ENCODE measurements around the gene HIGD1B.
A peak's percentile ranks its signal among the peaks of the same experiment; 100 is the strongest.

The HIGD1B gene

DNA sequence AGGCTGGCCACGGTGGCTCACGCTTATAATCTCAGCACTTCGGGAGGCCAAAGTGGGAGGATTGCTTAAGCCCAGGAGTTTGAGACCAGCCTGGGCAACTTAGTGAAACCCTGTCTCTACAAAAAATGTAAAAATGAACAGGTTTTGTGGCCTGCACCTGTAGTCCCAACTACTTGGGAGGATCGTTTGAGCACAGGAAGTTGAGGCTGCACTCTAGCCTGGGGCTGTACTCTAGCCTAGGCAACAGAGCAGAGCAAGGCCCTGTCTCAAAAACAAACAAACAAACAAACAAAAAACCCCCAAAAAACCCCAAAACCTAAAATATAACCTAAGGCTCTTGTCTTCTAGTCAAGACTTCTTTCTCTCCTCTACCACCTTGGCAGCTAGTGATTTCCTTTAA is 7.4 kb upstream of the HIGD1B start:
- DNase-seq, result no peak

- no peak for DNase-seq
These were observed 6.7 kb upstream of the HIGD1B start for GRCh38 chr17:44840936-44841335.

GRCh38 chr17:44842748-44843147 is 4.9 kb upstream of the HIGD1B start:
- DNase-seq, result no peak

DNA sequence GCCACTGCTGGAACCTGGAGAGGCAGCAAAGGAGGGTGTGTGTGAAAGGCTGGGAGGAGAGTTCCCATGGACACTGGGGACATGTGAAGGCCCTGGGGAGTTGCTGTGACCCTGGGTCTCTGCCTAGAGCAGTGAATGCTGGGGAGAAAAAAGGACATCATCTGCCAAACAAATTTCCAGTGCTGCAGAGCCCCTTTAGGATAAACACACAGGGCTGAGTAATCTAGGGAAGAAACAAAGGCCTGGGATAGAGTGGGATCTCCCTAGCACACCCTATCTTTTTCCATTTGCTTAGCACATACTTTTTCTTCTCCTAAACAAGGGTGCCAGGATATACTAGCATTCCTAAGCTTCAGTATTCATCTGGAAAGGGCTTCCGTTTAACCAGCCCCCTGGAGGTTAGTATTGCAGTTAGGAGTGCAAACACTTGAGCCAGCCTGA is 3.3 kb upstream of the HIGD1B start:
- DNase-seq, result no peak

DNA sequence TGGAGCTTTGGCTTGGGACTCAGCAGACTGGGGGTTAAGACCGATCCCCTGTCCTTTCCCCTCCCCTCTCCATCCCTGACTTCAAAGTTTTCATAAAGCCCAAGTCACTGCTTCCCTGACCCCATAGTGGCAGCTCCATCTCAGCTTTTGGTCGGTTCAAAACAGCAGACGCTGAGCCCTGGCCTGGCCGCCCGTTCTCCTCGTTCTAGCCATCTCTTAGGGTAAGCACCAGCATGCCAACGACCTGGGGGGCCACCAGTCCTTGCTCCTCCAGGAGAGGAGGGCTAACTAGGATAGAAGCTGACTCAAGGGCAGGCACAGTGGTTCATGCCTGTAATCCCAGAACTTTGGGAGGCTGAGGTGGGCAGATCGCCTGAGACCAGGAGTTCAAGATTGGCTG is 1.5 kb upstream of the HIGD1B start:
- no peak for DNase-seq

GRCh38 chr17:44848257-44848795 is 643 bp downstream of the HIGD1B start:
- no peak for DNase-seq

GRCh38 chr17:44848961-44849489 is 1.3 kb downstream of the HIGD1B start:
- no peak for DNase-seq

- no peak for DNase-seq
These were observed 2.3 kb downstream of the HIGD1B start for GRCh38 chr17:44850025-44850424.

DNA sequence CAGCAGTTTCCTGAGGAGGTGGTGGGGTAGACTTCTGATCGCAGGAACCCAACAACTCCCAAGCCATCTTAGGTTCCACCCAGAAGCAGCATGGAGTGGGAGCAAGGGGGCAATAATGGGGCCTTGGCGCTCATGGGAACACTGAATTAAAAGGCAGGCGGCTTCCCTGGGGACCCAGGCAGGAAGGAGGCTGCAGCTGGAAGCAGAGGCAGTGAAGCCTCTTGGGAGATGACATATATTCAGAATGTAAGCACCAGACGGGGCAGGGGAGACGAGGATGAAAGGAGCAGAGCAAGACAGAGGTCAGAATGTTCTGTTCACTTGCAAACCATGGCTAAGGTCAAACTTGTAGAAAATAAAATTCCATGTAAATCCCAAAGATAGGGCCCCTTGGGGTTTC is 2.9 kb downstream of the HIGD1B start:
- no peak for DNase-seq

GRCh38 chr17:44854192-44854591 is 6.5 kb downstream of the HIGD1B start:
- DNase-seq, result no peak

DNA sequence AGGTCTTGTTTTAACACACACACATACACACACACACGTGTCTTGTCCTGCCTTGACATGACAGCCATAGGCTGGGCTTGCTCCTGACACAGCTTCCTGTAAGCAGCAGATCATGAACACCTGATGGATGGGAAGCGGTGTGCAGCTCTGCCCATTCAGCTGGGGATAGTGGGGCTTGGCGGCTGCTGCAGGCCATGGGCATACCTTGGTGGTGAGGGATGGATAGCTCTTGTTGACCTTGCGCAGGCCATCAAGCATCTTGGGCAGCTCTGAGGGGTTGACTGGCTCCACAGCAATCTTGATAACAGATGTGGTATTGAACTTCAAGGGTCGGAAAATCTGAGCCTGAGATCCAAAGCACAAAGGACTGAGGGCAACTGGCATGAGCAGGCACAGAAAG is 12.0 kb downstream of the HIGD1B start:
- DNase-seq, result no peak

DNA sequence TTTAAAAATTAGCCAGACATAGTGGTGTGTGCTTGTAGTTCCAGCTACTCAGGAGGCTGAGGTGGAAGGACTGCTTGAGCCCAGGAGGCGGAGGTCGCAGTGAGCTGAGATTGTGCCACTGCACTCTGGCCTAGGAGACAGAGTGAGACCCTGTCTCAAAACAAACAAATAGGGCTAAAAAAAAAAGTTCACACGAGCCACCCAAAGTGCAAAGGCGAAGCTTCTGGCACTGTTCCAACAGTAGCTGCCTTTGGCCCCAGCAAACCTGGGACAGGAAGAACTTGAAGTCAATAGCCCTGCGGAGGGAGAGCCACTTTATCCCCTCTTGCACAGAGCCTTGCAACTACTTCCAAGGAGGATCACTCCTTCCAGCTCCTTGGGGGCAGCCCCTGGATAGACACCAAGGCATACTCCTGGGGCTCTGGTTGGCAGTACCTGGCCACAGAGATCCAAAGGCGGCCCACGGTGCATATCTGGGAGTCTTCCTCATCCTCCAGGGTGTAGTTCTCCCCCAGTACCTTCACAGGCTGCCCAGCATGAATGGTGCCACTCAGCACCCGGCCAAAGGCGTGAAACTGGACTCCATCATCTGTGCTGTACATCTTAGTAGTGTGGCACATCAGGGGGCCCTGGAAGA is 14.7 kb downstream of the HIGD1B start:
- DNase-seq, result no peak

GRCh38 chr17:44863061-44863918 is 15.6 kb downstream of the HIGD1B start:
- no peak for DNase-seq

DNA sequence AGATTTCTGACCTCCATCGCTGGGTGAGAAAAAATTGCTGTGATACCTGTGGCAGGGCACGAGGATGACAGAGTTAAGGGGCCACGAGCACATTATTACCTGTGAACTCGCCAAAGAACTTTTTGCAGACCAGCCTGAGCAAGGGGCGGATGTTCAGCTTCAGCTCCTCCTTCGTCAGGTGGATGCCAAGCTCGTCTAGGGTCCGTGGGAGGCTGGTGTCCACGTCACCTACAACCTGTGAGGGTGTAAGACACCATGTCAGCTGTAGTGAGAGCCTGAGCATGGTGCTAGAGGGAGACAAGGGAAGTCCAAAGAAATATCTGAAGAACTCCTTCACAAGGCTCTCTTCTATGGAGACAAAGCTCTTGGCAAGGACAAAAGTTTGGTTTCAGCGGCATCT is 17.1 kb downstream of the HIGD1B start:
- no peak for DNase-seq

- peak; percentile 31 for DNase-seq
These were observed 17.6 kb downstream of the HIGD1B start for GRCh38 chr17:44865231-44865660.

DNA sequence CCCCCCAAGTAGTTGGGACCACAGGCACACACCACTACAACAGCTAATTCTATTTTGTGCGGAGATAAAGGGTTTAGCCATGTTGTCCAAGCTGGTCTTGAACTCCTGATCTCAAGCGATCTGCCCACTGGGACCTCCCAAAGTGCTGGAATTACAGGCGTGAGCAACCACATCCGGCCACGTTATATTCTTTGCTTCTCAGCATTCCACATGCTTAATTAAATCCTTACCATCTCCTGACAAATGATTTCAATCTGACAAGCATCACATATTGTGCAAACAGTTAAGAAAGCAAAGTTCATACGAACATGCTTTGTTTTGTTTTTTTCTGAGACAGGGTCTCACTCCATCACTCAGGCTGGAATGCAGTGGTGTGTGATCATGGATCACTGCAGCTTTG is 18.2 kb downstream of the HIGD1B start:
- DNase-seq, result no peak

- DNase-seq, result no peak
These were observed 20.2 kb downstream of the HIGD1B start for GRCh38 chr17:44867841-44868240.

DNA sequence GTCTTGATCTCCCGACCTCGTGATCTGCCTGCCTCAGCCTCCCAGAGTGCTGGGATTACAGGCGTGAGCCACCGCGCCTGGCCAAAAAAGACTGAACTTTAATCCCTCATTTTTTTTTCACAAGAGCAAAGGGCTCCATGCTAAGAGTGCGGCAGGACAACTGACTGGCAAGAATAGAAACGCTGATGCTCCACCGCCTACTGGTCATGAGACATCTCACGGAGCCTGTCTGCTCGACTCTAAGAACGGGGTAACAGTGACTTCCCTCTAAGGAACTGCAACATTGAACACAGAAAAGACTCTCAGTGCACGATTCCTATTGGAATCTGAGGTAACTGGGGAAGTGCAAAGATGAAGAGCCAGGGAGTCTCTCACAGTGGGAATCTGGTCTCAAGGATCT is 23.9 kb downstream of the HIGD1B start:
- no peak for DNase-seq

GRCh38 chr17:44872131-44872768 is 24.6 kb downstream of the HIGD1B start:
- peak; percentile 91 for DNase-seq

- DNase-seq, result no peak
These were observed 28.1 kb downstream of the HIGD1B start for GRCh38 chr17:44875761-44876160.

- no peak for DNase-seq
These were observed 29.4 kb downstream of the HIGD1B start for GRCh38 chr17:44877121-44877520.

GRCh38 chr17:44878627-44879221 is 31.0 kb downstream of the HIGD1B start:
- no peak for DNase-seq

- no peak for DNase-seq
These were observed 31.7 kb downstream of the HIGD1B start for GRCh38 chr17:44879376-44879775.
